GM18951 (cell line): ENCODE results near the gene TBC1D5.
"Not testable (repeated sequence)": the region's sequence is repeated elsewhere in the genome, so short reads cannot be mapped to it uniquely, and the experiment has no call there.

Experiments
- POLR2A ChIP-seq: IDR thresholded peaks from 4 replicates; pipeline ENCODE4 v1.6.1; 2011; ENCODE audit warnings: mild to moderate bottlenecking; ENCODE audit not compliant: insufficient read length, insufficient read depth; ENCODE audit errors: extremely low read depth
- in situ Hi-C: fragments of 300-500 bp; cut with MboI; formaldehyde crosslinking; loops from one replicate; pipeline ENCODE4 v1.12.0; 2022; ENCODE audit warnings: low sequenced_read_pairs, mixed read lengths, inconsistent platforms; ENCODE audit not compliant: unreplicated experiment

Gene TBC1D5

GRCh38 chr3:17546500-17547255 is 195.8 kb downstream of the TBC1D5 start:
- no peak for TF ChIP-seq POLR2A
- in situ Hi-C loops = no loop called here

GRCh38 chr3:17544632-17545031 is 197.8 kb downstream of the TBC1D5 start:
- TF ChIP-seq POLR2A = no peak
- in situ Hi-C loops = no loop called here

GRCh38 chr3:17542591-17542990 is 199.8 kb downstream of the TBC1D5 start:
- in situ Hi-C loops = no loop called here
- TF ChIP-seq POLR2A = no peak

- in situ Hi-C loops = no loop called here
- no peak for TF ChIP-seq POLR2A
Observed at GRCh38 chr3:17539436-17539835, 203.0 kb downstream of the TBC1D5 start.

GRCh38 chr3:17535274-17535673 is 207.2 kb downstream of the TBC1D5 start:
- TF ChIP-seq POLR2A = no peak
- in situ Hi-C loops = no loop called here

- in situ Hi-C loops = not testable (repeated sequence)
Observed at GRCh38 chr3:17532446-17532845, 210.0 kb downstream of the TBC1D5 start.

- no peak for TF ChIP-seq POLR2A
- in situ Hi-C loops = no loop called here
Observed at GRCh38 chr3:17529677-17530076, 212.8 kb downstream of the TBC1D5 start.

- in situ Hi-C loops = no loop called here
- no peak for TF ChIP-seq POLR2A
Observed at GRCh38 chr3:17518189-17519059, 224.0 kb downstream of the TBC1D5 start.

GRCh38 chr3:17515445-17516234 is 226.8 kb downstream of the TBC1D5 start:
- no peak for TF ChIP-seq POLR2A
- in situ Hi-C loops = no loop called here

GRCh38 chr3:17514597-17514996 is 227.8 kb downstream of the TBC1D5 start:
- in situ Hi-C loops = no loop called here
- no peak for TF ChIP-seq POLR2A

- no peak for TF ChIP-seq POLR2A
- in situ Hi-C loops = no loop called here
Observed at GRCh38 chr3:17510265-17510664, 232.2 kb downstream of the TBC1D5 start.

GRCh38 chr3:17508180-17508752 is 234.2 kb downstream of the TBC1D5 start:
- no peak for TF ChIP-seq POLR2A
- in situ Hi-C loops = no loop called here

GRCh38 chr3:17507480-17507879 is 235.0 kb downstream of the TBC1D5 start:
- TF ChIP-seq POLR2A = no peak
- in situ Hi-C loops = no loop called here
